Subcutaneous adipose tissue (tissue), 4 donors: ENCODE measurements around the gene LMNA. TPM values are rescaled to one million over a fixed set of nuclear protein-coding genes. Genes with fewer than 3 reads are reported as not detected.

ENCODE experiments used
- total RNA-seq, 4 donors: library from RNA; depleted of rRNA; stranded (reverse); fragments of >200 nt; gene quantifications; one replicate each; pipeline ENCODE4 v1.1.0, GENCODE V29; 2016
- TF ChIP-seq, protein P1 (sequence below): fragments of 450-650 bp; IDR thresholded peaks from one replicate; pipeline ENCODE4 v1.5.1; 2016; ENCODE audit warnings: low read depth, mild to moderate bottlenecking, control low read depth, antibody characterized with exemption, moderate library complexity

Gene LMNA
- total RNA-seq, 4 donors from 2014 or later = 210 to 349 (median 281) TPM

DNA sequence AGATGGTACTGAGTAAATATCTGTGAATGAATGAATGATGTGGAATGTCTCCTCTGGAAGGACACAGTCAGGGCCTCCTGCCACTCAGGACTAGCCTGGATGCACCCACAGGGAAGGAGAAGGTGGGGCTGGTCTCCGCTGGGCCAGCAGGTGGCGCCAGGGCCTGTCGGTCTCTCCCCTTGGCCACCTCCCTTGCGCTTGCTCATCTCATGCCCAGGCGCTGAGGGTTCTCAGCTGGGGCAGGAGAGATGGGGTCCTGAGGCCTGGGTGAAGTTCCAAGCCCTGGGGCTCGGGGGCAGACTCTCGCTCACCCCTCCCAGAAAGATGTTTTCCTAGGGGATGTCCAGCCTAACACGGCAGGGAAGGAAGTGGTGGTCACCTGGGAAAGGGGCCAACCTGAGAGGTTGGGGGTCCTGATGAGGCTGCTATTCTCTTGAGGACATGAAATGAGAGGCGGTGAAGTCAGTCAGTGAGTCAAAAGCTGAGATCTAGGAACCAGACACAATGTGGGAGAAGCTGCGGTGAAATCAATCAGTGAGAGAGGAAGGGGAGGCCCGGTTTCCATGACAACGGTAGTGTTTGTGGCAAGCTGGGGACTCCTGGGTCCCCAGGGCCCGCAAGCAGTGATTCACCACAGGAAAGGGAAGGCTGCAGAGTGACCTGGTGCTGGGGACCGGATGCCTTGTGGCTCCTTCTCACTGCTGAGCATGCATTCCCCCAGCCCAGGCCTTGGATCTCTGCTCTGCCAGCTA lies 17.7 kb upstream of the LMNA start:
- TF ChIP-seq, protein P1, sequence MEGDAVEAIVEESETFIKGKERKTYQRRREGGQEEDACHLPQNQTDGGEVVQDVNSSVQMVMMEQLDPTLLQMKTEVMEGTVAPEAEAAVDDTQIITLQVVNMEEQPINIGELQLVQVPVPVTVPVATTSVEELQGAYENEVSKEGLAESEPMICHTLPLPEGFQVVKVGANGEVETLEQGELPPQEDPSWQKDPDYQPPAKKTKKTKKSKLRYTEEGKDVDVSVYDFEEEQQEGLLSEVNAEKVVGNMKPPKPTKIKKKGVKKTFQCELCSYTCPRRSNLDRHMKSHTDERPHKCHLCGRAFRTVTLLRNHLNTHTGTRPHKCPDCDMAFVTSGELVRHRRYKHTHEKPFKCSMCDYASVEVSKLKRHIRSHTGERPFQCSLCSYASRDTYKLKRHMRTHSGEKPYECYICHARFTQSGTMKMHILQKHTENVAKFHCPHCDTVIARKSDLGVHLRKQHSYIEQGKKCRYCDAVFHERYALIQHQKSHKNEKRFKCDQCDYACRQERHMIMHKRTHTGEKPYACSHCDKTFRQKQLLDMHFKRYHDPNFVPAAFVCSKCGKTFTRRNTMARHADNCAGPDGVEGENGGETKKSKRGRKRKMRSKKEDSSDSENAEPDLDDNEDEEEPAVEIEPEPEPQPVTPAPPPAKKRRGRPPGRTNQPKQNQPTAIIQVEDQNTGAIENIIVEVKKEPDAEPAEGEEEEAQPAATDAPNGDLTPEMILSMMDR = no peak

DNA sequence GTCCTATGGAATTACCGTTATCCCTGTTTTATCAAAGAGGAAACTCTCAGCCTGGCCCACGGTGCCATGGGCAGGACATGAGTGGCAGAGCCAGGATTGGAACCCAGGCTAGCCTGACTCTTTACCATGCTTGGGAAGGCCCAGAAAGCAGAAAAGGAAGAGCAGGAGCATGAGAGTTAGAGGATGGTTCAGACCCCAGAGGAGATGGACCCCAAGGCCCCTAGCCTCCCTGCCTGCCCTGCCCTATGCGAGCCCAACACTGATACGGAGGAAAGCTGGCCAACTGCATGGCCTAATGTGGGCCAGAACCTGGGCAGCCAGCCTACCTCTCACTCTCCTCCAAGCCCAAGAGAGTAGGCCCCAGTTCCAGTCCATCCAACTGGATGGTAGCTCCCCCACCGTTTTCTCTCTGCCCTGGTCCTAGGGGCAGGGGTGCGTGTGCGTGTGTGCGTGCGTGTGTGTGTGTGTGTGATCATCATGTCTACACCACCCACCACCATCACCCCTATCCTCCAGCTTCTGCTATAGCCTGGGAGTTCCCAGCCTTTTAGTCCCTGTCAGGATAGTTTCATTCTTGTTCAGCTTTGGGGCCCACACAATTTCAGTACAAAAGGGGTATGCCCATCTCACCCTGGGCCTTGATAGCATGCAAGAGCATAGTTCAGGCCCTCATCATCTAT lies 16.9 kb upstream of the LMNA start:
- TF ChIP-seq, protein P1 = no peak

DNA sequence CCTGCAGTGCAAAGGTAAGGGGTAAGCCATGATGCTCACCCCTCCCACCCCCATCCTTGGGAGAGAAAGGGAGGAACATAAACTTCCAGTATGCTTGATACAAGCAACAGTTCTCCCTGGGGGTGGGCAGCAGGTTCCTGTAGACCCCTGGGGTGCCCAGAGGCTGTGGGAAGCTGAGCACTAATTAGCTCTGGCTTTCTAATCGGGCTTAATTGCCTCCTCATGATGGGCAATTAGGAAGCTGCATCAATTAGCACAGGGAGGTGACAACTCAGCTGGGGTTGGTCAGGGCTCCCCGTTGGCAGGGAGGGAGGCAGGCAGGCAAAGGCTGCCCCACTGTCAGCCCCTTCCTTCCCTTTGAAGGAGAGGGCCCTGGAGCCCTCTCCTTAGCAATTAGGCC lies 15.7 kb upstream of the LMNA start:
- TF ChIP-seq, protein P1 = no peak

DNA sequence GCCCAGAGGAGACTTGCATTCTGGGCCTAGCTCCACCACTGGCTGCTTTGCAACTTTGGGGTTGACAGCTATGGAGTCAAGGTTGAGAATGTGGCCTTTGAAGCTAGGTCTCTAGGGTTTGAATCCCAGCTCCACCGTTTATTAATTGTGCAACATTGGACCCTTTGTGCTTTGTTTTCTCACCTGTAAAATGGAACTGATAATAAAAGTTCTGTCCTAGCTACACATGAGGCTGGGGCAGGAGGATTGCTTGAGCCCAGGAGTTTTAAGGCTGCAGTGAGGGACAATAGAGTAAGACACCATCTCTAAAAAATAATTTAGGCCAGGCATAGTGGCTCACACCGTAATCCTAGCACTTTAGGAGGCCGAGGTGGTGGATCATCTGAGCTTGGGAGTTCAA lies 15.2 kb upstream of the LMNA start:
- TF ChIP-seq, protein P1 = no peak

DNA sequence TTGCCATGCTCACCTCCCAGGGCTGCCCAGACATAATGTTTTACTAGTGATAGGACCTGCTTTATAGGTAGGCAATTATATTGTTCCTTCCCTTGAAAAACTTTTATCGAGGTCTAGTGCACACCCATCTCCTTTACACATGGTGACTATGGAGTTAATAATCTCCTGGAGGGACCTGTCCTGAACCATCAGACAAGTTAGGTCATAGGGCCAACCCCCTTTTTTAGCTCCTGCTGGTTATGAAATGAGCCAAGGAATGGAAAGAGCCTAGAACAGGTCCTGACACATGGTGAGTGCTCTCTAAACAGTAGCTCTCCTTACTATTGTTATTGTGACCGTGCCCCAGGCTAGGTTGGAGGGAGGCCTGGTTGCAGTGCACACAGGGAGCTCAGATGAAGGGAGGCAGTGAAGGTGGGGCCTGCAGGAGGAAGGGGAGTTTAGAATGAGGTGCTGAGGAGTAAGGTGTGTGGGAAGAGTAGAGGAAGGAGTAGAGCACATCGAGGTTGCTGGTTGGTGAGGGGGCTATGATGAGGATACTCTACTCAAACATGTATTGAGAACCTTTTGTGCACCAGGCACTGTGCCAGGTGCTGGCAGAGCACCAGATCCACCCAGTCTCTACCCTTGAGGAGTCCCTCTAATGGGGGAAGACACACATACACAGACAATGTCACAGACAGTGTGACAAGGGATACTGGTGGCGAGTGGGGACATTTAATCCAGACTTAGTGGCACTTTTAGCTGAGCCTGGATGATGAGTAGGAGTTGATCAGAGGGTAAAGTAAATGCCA lies 14.1 kb upstream of the LMNA start:
- TF ChIP-seq, protein P1 = no peak

DNA sequence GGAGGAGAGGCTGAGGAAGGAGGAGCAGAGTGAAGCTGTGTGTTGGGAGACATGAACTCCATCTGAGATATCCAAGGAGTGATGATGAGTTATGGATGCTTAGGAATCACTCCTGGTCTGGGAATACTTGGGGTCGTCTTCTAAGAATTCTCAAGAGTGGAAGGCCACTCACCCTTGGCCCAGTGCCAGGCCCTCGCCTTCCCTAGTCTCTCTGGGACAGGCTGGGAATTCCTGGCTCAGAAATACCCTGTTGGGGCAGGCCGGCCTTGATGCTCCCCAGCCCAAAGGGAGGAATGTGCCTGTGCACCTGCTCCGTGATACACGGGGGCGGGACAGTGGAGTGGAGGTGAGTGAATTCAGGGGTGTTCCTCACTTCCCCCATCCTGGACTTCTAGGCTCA lies 12.6 kb upstream of the LMNA start:
- TF ChIP-seq, protein P1 = no peak
